GM21447 (cell line): ENCODE measurements around the gene DNHD1.
A peak's percentile ranks its signal among the peaks of the same experiment; 100 is the strongest.

Experiments
- ATAC-seq: cut with Tn5 transposase; IDR thresholded peaks from one replicate; pipeline ENCODE4 v1.9.1; 2021; ENCODE audit not compliant: unreplicated experiment

DNHD1 gene

DNA sequence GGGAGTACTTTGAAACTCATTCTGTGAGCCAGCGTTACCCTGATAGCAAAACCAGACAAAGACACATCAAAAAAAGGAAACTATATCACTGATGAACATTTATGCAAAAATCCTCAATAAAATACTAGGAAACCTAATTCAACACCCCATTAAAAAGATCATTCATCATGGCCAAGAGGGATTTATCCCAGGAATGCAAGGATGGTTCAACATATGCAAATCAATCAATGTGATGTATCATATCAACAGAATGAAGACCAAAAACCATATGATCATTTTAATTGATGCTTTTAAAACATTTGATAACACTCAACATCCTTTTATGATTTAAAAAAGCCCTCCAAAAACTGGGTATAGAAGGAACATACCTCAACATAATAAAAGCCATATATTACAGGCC, 86.5 kb downstream of the DNHD1 start:
- no peak for ATAC-seq

DNA sequence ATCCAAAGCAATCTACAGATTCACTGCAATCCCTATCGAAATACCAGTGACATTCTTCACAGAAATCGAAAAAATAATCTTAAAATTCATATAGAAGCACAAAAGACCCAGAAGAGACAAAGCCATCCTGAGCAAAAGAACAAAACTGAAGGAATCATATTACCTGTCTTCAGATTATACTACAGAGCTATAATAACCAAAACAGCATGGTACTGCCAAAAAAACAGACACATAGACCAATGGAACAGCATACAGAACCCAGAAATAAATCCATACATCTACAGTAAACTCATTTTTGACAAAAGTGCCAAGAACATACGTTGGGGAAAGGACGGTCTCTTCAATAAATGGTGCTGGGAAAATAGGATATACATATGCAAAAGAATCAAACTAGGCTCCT, 87.4 kb downstream of the DNHD1 start:
- no peak for ATAC-seq

DNA sequence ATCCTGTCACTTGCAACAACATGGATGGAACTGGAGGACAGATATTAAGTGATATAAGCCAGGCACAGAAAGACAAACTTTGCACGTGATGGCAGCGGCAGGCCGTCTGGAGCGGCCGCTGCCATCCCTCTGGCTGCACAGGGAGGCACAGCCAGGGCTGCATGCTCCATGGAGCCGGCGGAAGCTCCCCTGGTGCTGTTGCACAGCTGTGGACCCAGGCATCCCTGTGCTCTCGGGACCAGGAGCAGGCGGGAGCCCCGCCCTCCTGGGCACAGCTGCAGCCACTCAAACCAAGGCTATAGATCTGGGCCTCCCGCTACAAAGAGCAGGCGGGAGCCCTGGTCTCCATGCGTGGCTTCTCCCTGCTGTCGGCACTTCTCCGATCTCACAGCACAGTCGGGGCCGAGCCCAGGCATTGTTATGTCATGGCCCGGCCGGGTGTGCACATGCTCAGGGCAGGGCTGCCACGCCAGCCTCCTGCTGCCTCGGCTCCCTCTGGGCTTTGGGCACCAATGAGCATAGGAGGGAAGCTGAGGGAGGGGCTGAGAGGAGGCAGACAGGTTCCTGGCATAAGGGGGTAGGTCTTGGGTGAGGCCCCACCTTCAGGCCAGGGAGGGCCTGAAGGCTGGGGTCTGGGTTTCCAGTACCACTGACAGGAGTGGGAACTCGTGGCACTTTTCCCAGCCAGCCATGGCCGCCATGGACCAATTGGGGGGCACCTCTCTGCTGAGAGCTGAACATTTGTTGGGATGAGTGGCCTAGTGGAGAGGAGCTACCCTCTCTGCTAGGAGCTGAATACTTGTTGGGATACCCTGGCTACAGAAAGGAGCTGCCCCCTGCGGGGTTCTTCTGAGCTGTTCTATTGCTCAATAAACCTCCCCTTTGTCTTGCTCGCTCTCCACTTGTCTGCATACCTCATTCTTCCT, 89.6 kb downstream of the DNHD1 start:
- no peak for ATAC-seq

DNA sequence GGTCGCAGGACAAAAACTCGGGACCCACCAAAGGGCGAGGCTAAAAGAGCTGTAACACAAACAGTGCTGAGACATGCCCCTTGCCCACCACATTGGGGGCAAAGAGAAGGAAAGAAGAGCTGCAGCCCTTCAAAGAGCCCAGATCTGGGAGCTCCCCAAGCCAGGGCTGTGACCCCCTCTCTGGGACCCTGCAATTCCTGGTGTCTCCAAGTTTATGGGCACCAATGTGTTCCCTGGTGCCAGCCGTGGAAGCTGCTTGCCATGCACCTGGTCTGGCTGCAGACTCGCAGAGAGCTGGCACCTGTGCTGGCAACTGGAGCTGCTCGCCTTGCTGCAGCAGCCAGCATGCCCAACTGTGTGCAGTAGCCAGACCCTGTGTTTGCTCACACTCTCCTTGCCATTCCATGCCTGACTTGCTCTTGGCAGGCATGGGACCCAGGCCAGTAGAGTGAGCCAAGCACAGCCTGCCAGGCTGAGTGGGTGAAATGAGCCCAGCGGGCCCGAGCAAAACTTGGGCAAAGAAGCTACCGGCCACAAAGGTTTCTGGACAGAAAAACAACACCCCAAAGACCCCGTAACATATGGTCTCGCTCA, 90.4 kb downstream of the DNHD1 start:
- no peak for ATAC-seq

DNA sequence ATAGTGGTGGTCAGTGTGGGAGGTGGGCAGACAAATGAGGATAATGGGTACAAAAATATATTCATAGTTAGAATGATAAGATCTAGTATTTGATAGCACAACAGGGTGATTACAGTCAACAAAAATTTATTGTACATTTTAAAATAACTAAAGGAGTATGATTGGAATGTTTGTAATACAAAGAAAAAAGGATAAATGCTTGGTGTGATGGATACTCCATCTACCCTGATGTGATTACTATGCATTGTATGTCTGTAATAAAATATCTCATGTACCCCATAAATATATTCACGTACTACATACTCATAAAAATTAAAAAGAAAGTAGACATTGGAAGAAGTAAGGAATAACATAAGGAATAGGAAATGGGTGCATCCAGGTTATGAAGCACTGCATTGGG, 90.9 kb downstream of the DNHD1 start:
- ATAC-seq: no peak

DNA sequence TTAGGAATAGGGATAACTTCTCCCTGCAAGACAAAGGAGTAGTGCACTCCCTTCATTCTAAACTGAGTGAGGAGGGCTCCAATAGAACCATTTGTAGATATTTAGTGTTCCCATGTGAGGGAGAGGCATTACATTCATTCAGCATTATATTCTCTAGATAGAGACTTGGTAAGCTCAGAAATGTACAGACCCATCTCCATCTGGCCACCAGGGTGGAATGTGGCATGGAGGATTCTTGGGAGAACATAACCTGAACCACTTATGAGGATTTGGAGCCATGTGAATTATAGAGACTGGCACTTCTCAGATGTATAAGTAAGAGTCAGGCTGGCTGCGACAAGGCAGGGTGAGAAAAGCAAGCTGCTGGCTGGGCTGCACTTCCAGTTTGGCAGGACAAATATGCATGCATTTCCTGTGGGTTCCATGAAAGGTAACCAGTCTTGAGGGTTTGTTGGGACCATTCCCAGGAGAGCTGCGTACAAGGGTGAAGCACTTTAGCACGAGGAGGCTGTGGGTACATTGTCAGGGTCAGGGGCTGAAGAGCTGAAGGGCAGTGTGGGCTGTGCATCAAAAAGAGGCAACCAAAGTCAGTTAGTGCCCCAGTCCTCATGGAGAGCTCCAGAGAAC, 97.2 kb downstream of the DNHD1 start:
- ATAC-seq: no peak

DNA sequence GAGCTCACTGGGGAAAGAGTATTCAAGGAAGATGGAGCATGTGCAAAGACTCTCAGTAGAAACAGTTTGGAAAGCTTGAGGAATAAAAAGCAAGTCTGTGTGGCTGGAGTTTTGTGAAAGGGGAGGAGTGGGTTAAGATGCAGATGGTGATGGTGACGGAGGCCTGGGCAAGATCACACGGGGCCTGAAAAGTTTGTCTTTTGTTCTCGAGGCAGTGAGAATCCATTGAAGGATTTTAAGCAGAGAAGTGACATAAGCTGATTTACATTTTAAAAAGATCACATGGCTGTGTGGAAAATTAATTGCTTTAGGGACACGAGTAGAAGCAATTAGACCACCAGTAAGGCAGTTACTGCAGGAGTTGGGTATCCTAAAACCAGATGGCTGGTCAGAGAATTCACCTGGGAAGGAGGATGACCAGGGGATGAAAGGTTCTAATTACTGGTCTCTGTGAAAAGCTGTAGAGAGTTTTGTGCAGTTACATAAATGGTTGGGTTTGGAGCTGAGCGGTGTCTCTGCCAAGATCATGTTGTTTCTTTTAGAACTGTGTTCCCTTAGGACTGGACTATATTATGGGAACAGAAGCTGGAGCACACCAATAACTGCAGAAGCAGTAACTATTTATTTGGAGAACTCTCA, 99.3 kb downstream of the DNHD1 start:
- no peak for ATAC-seq

DNA sequence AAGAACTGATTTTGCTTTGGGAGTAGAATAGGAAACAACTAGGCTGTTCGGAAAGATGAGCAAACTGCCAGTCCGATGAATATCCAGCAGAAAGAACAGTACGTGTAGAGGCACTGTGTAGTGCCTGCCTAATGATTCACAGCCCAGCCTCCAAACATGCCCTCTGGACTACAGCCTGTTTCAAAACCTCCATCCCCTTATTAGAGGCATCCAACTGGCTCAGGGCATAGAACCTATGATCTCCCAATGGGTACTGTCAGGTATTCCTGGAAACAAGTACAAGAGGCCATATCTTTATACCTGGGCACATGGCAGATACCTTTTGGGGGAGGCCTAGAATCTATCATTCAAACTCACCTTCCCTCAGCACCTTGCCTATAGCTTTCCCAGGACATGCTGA, 101.5 kb downstream of the DNHD1 start:
- no peak for ATAC-seq

DNA sequence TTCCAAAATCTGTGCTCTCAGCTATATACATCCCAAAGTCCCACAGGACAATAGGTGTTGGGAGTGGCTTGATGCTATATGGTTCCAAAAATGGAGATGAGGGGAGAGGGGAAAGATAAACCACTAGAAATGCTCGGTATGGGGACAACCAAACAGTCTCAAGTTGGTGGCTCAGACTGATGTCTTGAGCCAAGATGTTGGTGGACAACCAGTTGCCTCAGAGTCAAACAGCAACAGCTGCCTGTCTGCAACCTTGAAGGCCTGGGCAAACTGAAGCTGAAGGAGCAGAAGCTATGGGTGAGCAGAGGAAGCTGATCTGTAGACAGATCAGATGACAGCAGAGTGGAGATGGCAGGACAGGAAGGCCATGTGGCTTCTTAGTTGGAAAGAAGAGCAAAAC, 102.4 kb downstream of the DNHD1 start:
- ATAC-seq: no peak

DNA sequence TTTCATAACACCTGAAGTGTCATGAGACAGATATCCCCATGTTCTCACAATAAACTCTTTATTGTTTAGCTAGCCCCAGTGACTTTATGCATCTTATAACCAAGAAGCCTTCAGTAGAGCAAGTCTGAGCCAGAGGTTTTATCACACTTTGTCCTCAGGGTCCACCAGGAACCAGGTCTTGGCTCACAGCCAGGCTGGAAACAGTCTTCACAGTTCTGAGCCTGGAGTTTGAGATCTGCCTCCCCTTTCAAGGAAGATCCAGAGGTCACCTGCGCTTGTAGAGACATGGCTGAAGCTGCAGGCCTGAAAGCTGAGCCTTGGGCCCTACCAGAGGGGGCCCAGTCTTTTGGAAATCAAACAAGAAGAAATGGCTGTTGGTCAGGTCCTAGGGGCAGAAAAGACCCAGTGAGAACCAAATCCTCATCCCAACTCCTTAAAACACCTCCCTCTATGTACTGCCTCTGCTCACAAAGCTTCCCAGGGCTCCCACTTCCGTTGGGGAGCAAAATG, 102.9 kb downstream of the DNHD1 start:
- ATAC-seq: no peak

DNA sequence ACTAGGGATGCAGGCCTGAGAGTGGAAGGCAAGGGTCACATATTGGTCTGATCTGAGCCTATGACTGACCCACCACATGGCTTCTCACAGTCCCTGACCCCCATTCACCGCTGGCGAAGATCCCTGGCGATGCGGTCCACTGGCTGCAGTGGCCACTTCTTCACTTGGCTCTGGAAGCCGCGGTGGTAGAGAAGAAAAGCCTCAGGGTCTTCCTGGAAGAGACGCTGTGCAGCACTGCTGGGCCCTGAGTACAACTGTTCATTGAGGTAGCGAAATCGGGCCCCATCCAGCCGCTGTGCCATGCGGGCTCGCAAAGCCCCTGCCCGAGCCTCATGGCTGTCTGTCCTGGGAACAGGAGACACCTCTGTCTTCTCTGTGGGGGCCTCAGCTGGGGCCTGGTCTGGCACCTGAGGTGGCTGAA, 104.0 kb downstream of the DNHD1 start:
- no peak for ATAC-seq

DNA sequence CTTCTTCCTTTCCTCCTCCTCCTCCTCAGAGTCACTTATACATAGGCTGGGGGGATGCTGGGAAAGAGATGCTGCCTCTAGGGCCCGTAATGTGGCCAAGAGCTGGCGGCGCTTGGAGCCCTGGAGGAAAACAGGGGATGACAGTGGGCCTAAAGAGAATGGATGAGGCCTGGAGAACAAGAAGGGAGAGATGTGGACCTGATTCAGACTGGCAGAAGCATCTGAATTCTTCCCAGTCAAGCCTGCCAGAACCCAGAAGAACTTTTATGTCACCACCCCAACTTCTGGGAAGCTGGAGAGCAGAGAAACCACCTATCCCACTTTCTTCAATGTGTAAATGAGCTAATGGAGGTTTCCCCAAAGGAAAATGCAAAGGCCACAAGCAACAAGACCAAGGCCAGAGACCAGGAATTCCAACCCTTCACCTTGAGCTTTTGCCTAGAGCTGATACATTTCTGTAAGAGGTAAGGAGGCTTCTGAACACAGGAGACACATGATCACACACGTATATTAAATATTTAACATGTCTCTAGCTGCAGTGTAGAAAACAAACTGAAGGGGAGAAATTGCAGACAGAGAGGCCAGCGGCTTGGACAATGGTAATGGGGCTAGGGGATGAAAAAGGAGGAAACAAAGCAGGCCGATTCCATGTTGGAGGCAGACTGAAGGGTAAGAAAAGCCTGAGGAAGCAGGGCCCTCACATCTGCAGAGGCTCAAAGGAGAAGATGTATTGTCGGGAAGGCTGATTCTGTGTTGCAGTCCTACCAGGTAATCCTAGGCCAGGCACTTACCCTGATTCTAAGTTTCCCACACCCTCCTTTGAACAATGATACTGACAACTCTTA, 105.2 kb downstream of the DNHD1 start:
- no peak for ATAC-seq

DNA sequence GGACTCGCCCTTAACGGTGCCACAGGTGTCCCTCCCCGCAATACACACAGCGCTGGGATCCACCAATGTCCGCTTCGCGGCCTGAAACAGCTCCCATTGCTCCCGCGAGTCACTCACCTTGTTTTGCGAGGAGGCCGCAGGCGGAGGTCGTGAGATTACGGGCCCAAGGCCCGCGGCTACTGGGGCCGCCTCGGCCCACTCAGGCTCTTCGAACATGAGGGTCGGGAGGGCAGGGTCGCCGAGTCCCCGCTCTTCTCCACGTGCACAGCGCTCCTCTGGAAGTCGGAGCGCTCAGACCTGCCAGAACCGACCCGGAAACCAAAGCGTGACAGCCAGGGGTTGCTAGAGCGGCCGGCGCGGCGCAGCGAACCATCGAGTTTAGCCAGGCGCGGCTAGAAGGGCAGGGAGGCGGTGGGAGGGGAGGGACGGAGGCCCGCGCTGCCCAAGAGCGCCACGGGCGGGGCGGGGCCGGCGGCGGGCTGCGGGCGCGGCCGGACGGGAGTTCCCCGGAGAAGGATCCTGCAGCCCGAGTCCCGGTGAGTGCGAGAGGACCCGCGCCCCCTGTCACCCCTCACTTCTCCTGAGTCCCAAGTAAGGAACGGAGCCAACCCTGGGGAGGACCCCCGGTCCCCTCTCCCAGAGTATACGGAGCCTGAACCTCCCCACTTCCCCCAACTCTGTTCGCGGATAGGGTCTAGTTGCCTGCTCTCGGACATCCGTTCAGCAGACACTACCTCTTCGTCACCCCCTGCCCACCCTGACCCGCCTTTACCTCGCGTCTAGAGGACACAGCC, 106.4 kb downstream of the DNHD1 start, which contains the start of the genes ILK and RRP8:
ILK (plus strand) TSS at position 488 of the 794 bp plus-strand sequence. CDS start 498 bp downstream, outside the sequence.
RRP8 (minus strand) TSS at position 330 of the 794 bp plus-strand sequence; CDS start at position 216, 114 bp downstream.
- ATAC-seq: peak; percentile 54

DNA sequence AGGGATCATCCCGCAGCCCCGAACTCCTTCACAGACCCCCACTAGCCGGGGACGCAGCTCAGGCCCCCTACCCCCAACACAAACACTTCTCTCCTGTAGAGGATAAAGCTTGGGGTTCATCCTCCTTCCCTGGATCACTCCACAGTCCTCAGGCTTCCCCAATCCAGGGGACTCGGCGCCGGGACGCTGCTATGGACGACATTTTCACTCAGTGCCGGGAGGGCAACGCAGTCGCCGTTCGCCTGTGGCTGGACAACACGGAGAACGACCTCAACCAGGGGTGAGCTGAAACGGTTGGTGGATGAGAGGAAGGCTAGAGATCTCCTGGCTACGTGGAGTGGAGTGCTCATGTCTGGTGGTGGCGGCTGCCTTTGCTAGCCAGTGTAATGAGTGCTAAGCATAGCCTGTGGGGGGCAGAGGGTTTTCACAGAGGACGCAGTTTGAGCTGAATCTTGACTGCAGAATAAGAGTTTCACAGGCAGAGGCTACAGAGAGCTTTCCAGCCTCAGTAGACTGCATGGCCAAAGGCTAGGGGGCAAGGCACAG, 107.1 kb downstream of the DNHD1 start:
- ATAC-seq: peak; percentile 44

DNA sequence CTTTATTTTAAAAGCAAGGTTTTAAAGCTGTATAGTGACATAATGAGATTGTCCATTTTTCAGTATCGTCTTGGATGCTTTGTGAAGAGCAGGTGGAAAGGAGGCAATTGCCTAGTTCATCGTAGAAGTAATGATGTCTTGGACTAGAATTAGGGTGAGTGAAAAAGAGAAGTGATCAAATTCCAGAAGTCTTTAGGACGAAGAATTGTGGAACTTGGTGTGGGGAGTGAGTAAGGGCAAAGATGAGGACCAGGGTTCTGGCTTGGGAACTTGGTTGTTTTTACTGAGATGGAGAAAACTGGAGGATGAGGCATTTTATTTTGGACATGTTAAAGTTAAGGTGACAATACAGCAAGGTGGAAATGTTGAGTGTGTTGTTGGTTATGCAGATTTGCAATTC, 107.7 kb downstream of the DNHD1 start:
- ATAC-seq: no peak

DNA sequence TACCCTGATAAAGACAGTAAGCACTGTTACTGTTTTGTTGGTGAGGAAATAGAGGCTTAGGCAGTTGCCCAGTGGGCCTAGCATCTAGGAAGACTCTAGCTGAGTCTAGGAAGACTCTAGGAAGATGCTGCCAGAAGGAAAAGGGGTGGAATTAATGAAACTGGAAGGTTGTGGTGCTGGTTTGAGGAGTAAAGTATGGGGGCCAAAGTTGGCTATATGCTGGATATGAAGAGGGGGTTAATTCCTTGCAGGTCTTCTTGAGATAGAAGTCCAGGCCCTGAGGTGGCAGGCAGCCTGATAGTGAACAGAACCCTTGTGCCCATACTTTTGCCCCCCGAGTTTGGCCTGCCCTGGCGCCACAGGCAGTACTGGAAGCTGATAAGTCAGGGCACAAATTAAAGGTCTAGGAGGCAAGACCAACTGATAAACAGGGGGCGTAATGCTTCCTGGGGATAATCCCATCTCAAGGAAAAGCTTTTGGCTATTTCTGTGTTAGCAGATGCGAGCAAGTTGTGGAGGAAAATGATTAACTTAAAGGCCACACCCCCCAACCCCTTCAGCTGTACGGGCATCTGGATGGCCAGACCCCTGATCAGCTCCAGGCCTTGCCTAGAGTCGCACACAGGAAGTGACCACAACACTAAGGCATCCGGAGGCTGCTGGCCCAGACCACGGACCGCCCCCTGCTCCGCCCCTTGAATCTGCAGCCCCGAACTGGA, 109.5 kb downstream of the DNHD1 start:
- ATAC-seq: peak; percentile 51

DNA sequence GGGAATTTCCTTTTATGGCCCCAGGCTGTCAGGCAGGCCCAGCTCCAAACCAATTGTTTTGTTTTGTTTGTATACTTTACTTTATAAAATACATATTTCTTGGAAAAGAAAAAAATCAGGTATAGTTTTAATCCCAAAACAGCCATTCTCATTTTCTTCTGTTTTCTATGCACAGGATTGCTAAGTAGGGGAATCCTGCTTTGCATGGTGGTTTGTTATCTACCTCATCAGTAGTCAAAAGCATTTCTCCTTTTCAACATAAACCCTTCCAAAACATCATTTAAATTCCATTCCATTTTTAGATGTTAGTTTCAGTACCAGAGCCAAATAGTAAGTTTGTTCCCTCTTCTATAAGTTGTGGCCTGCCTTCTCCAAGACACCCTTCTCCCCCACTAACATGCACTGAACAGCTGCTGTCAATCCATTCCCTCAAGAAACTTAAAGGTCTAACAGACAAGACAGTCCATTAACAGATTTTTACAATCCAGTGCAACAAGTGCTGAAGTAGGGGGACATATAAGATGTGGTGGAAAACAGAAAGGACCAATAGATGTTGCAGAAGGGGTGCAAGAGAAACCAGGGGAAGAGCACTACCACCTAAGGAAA, 110.2 kb downstream of the DNHD1 start:
- ATAC-seq: no peak

DNA sequence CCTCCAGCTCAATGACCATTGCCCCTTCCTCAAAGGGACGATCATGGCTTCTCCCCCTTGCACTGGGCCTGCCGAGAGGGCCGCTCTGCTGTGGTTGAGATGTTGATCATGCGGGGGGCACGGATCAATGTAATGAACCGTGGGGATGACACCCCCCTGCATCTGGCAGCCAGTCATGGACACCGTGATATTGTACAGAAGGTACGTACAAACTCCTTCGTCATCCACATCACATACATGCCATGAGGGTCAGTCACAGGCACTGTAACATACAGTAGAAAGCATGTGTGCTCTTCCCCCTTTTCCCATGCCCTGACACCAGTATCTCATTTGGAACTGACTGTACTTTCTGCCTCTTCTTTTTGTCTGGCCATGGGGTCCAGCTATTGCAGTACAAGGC, 110.9 kb downstream of the DNHD1 start:
- ATAC-seq: no peak
